DND-41 (cell line): Measurements from ENCODE around the gene QSER1.
"Not testable (repeated sequence)": the region's sequence is repeated elsewhere in the genome, so short reads cannot be mapped to it uniquely, and the experiment has no call there.

Experiments used
- EZH2 ChIP-seq: IDR thresholded peaks from 3 replicates; pipeline ENCODE4 v1.6.1; 2012; ENCODE audit warnings: borderline replicate concordance, low read depth, mild to moderate bottlenecking, moderate library complexity, low read length, inconsistent platforms; ENCODE audit not compliant: severe bottlenecking
- TF ChIP-seq, protein P1 (sequence below): IDR thresholded peaks from 2 replicates; pipeline ENCODE4 v1.5.1; 2012; ENCODE audit warnings: borderline replicate concordance, low read length, moderate library complexity, mild to moderate bottlenecking; ENCODE audit not compliant: poor library complexity, severe bottlenecking; ENCODE audit errors: extremely low read depth

DNA sequence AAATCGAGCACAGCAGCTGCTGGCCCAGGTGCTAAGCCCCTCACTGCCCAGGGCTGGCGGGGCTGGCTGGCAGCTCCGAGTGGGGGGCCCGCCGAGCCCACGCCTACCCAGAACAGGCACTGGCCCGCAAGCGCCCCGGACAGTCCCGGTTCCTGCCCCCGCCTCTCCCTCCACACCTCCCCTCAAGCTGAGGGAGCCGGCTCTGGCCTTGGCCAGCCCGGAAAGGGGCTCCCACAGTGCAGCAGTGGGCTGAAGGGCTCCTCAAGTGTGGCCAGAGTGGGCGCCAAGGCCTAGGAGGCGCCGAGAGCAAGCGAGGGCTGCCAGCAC is 4.3 kb upstream of the QSER1 start:
- TF ChIP-seq, protein P1, sequence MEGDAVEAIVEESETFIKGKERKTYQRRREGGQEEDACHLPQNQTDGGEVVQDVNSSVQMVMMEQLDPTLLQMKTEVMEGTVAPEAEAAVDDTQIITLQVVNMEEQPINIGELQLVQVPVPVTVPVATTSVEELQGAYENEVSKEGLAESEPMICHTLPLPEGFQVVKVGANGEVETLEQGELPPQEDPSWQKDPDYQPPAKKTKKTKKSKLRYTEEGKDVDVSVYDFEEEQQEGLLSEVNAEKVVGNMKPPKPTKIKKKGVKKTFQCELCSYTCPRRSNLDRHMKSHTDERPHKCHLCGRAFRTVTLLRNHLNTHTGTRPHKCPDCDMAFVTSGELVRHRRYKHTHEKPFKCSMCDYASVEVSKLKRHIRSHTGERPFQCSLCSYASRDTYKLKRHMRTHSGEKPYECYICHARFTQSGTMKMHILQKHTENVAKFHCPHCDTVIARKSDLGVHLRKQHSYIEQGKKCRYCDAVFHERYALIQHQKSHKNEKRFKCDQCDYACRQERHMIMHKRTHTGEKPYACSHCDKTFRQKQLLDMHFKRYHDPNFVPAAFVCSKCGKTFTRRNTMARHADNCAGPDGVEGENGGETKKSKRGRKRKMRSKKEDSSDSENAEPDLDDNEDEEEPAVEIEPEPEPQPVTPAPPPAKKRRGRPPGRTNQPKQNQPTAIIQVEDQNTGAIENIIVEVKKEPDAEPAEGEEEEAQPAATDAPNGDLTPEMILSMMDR, result not testable (repeated sequence)
- TF ChIP-seq EZH2, result not testable (repeated sequence)
